Endodermal cell (in vitro differentiated cells): Measurements from ENCODE around the gene GRID1. TPM values are rescaled to one million over a fixed set of nuclear protein-coding genes. Genes with fewer than 3 reads are reported as not detected.

Source experiments
- DNase-seq: peaks from one replicate; pipeline ENCODE4 v3.0.0-alpha.2; 2017
- H3K27ac ChIP-seq: 2 replicates; pipeline ENCODE4 v1.5.1; 2013; ENCODE audit warnings: mild to moderate bottlenecking, low read depth, low read length, moderate library complexity
- H3K27me3 ChIP-seq: 2 replicates; pipeline ENCODE4 v1.6.1; 2013; ENCODE audit warnings: mild to moderate bottlenecking, low read length, moderate library complexity; ENCODE audit not compliant: insufficient read depth, control insufficient read depth, poor library complexity, severe bottlenecking
- H3K36me3 ChIP-seq: 2 replicates; pipeline ENCODE4 v1.7.0; 2013; ENCODE audit warnings: mild to moderate bottlenecking, low read length, moderate library complexity; ENCODE audit not compliant: control insufficient read depth, insufficient read depth
- H3K4me1 ChIP-seq: one replicate; pipeline ENCODE4 v1.7.0; 2013; ENCODE audit warnings: low read length; ENCODE audit not compliant: control insufficient read depth, insufficient read depth
- H3K4me3 ChIP-seq: 2 replicates; pipeline ENCODE4 v1.5.1; 2013; ENCODE audit warnings: mild to moderate bottlenecking, low read length, moderate library complexity
- H3K9ac ChIP-seq: 2 replicates; pipeline ENCODE4 v1.6.1; 2013; ENCODE audit warnings: mild to moderate bottlenecking, low read length, moderate library complexity; ENCODE audit not compliant: poor library complexity, severe bottlenecking; ENCODE audit errors: extremely low read depth
- H3K9me3 ChIP-seq: 2 replicates; pipeline ENCODE4 v1.6.1; 2013; ENCODE audit warnings: mild to moderate bottlenecking, low read length, moderate library complexity; ENCODE audit not compliant: control insufficient read depth
- H3K27ac Mint-ChIP-seq: 2 replicates; pipeline ENCODE4 v1.8.0; 2020; ENCODE audit warnings: mixed read lengths
- H3K27me3 Mint-ChIP-seq: 2 replicates; pipeline ENCODE4 v1.8.0; 2021; ENCODE audit warnings: mild to moderate bottlenecking, mixed read lengths; ENCODE audit not compliant: insufficient read depth
- H3K36me3 Mint-ChIP-seq: 2 replicates; pipeline ENCODE4 v1.8.0; 2020; ENCODE audit warnings: low read depth, mixed read lengths
- H3K4me1 Mint-ChIP-seq: 2 replicates; pipeline ENCODE4 v1.8.0; 2020; ENCODE audit warnings: mixed read lengths
- H3K4me3 Mint-ChIP-seq: 2 replicates; pipeline ENCODE4 v1.8.0; 2020; ENCODE audit warnings: mild to moderate bottlenecking, moderate library complexity, mixed read lengths
- H3K9me3 Mint-ChIP-seq: 2 replicates; pipeline ENCODE4 v1.8.0; 2020; ENCODE audit warnings: mild to moderate bottlenecking, mixed read lengths
- WGBS, 2 experiments: methylation state at CpG; one replicate each; pipeline versions ENCODE4 v1.1.5 to v1.1.7; 2013; ENCODE audit warnings: missing lambda C conversion rate in 2 of 2, mixed read lengths in 1 of 2; ENCODE audit not compliant: insufficient coverage in 1 of 2, insufficient read length in 1 of 2; 5-methylcytosine and 5-hydroxymethylcytosine counted together
- total RNA-seq, 2 donors: library from RNA; stranded (reverse); fragmentation: NEBNext Ultra II Directional in 1 of 2; extraction: Animal tissue kit (Norgen Biotek cat#: 25700) in 1 of 2; gene quantifications; 2 replicates in 1 of 2; 3 replicates in 1 of 2; pipeline ENCODE4 v1.2.1, GENCODE V29; 2021
- TF ChIP-seq, protein P1 (sequence below): fragments of 200-600 bp; sonication (generic); conservative IDR thresholded peaks from 2 replicates; pipeline ENCODE4 v1.5.0; 2021; ENCODE audit warnings: antibody characterized with exemption, mild to moderate bottlenecking

Gene GRID1
- total RNA-seq, 2 donors from 2014 or later = 0.13 to 0.53 TPM

- Histone ChIP-seq H3K9ac (no peak overlapping the region), H3K27me3 (no peaks in the 10 kb centered on the region), H3K27ac (no peak overlapping the region), H3K36me3 (no peaks in the 10 kb centered on the region), H3K9me3 (peaks cover 11% of the 10 kb centered on the region), H3K4me3 (no peak overlapping the region), H3K4me1 (no peaks in the 10 kb centered on the region)
- Mint-ChIP-seq H3K27me3 (no peaks in the 10 kb centered on the region), H3K4me1 (no peaks in the 10 kb centered on the region), H3K9me3 (peaks cover 6% of the 10 kb centered on the region), H3K36me3 (no peaks in the 10 kb centered on the region), H3K27ac (no peak overlapping the region), H3K4me3 (no peak overlapping the region)
- TF ChIP-seq, protein P1, sequence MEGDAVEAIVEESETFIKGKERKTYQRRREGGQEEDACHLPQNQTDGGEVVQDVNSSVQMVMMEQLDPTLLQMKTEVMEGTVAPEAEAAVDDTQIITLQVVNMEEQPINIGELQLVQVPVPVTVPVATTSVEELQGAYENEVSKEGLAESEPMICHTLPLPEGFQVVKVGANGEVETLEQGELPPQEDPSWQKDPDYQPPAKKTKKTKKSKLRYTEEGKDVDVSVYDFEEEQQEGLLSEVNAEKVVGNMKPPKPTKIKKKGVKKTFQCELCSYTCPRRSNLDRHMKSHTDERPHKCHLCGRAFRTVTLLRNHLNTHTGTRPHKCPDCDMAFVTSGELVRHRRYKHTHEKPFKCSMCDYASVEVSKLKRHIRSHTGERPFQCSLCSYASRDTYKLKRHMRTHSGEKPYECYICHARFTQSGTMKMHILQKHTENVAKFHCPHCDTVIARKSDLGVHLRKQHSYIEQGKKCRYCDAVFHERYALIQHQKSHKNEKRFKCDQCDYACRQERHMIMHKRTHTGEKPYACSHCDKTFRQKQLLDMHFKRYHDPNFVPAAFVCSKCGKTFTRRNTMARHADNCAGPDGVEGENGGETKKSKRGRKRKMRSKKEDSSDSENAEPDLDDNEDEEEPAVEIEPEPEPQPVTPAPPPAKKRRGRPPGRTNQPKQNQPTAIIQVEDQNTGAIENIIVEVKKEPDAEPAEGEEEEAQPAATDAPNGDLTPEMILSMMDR = no peak
- DNase-seq = no peak
- 90 to 100% methylated on average over 1 to 3 of the region's 3 CpGs for WGBS, 2 experiments
These were observed 515.9 kb downstream of the GRID1 start for GRCh38 chr10:85850736-85851135.

DNA sequence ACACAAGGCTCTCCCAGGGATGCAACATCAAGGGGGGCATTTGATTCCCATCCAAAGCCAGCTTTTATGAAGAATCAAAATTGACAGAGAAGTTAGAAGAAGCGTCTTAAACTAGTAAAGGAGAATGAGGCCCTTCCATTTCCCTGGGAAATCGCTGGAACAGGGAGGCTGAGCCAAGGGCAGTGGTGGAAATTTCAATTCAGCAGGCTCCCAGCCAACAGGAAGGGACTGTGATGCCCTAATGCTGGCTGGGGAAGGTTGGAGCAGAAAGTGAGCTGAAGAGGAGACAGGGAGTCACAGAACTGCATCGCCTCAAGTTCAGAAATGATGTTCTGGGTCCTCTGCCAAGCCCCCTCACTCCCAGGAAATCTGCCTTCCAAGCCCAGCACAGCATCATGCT, 517.3 kb downstream of the GRID1 start:
- Histone ChIP-seq H3K9ac (no peak overlapping the region), H3K27ac (no peak overlapping the region), H3K9me3 (peaks cover 11% of the 10 kb centered on the region), H3K27me3 (no peaks in the 10 kb centered on the region), H3K4me1 (no peaks in the 10 kb centered on the region), H3K36me3 (no peaks in the 10 kb centered on the region), H3K4me3 (no peak overlapping the region)
- H3K9me3 Mint-ChIP-seq = peaks cover 6% of the 10 kb centered on the region
- H3K27me3 Mint-ChIP-seq = no peaks in the 10 kb centered on the region
- TF ChIP-seq, protein P1 = no peak
- no peak overlapping the region for H3K4me3 Mint-ChIP-seq
- no peak overlapping the region for H3K27ac Mint-ChIP-seq
- no peaks in the 10 kb centered on the region for H3K4me1 Mint-ChIP-seq
- H3K36me3 Mint-ChIP-seq = no peaks in the 10 kb centered on the region
- no peak for DNase-seq
- 88 to 100% methylated on average over 2 to 3 of the region's 3 CpGs for WGBS, 2 experiments

- Histone ChIP-seq H3K36me3 (no peaks in the 10 kb centered on the region), H3K4me1 (no peaks in the 10 kb centered on the region), H3K27me3 (no peaks in the 10 kb centered on the region), H3K27ac (no peak overlapping the region), H3K9ac (no peak overlapping the region), H3K4me3 (no peak overlapping the region), H3K9me3 (peaks cover 11% of the 10 kb centered on the region)
- TF ChIP-seq, protein P1 = no peak
- Mint-ChIP-seq H3K36me3 (no peaks in the 10 kb centered on the region), H3K27ac (no peak overlapping the region), H3K9me3 (peaks cover 6% of the 10 kb centered on the region), H3K27me3 (no peaks in the 10 kb centered on the region), H3K4me3 (no peak overlapping the region), H3K4me1 (no peaks in the 10 kb centered on the region)
- whole genome bisulfite sequencing, 2 experiments = 83 to 87% methylated on average over 4 of the region's 4 CpGs
- DNase-seq = no peak
These were observed 517.8 kb downstream of the GRID1 start for GRCh38 chr10:85848756-85849155.
